B cell (primary cell): Measurements from ENCODE around the gene TECR. TPM values are rescaled to one million over a fixed set of nuclear protein-coding genes. Genes with fewer than 3 reads are reported as not detected.

Experiments
- ATAC-seq: fragments of 200-7000 bp; cut with Tn5 transposase; one replicate; pipeline ENCODE4 v1.10.0; 2021; ENCODE audit warnings: low read depth, mild to moderate bottlenecking, moderate number of reproducible peaks, moderate library complexity
- CTCF ChIA-PET: fragments of 350-600 bp; sonication (Branson Sonifier 250); formaldehyde crosslinking; loops from one replicate; lab custom pipeline; 2021; ENCODE audit warnings: antibody characterized with exemption, inconsistent platforms; lab: Charles Lee
- POLR2A ChIA-PET: fragments of 350-600 bp; sonication (Branson Sonifier 250); formaldehyde crosslinking; loops from one replicate; lab custom pipeline; 2021; ENCODE audit warnings: antibody characterized with exemption; lab: Charles Lee
- DNase-seq: peaks from one replicate; pipeline ENCODE4 v3.0.0; 2013
- H2AFZ ChIP-seq: 2 replicates; pipeline ENCODE4 v1.6.1; 2012; ENCODE audit warnings: mild to moderate bottlenecking, low read depth, low read length; ENCODE audit not compliant: insufficient read depth, poor library complexity, severe bottlenecking
- H3K27ac ChIP-seq, 2 donors: 1 replicate in 1 of 2; 2 replicates in 1 of 2; pipeline ENCODE4 v1.5.1; 2012 to 2013; ENCODE audit warnings: low read length in 2 of 2, mild to moderate bottlenecking in 2 of 2, moderate library complexity in 1 of 2
- H3K27me3 ChIP-seq, 4 experiments: fragments of 200-600 bp in 1 of 4; sonication (generic) in 1 of 4; replicated peaks in 1 of 4; 1 replicate in 2 of 4; 2 replicates in 2 of 4; pipeline versions ENCODE4 v1.6.1 to v1.7.0; 2013 to 2016; ENCODE audit warnings: low read length in 3 of 4, mild to moderate bottlenecking in 2 of 4, mixed read lengths in 1 of 4, moderate library complexity in 1 of 4; ENCODE audit not compliant: insufficient read depth in 4 of 4, control insufficient read depth in 3 of 4; ENCODE audit errors: control extremely low read depth in 1 of 4
- H3K36me3 ChIP-seq, 2 experiments: replicated peaks in 1 of 2; 1 replicate in 1 of 2; 2 replicates in 1 of 2; pipeline versions ENCODE4 v1.6.1 to v1.7.1; 2013; ENCODE audit warnings: low read length in 1 of 2; ENCODE audit not compliant: insufficient read depth in 2 of 2, control insufficient read depth in 1 of 2; ENCODE audit errors: control extremely low read depth in 1 of 2, extremely low read depth in 1 of 2
- H3K4me1 ChIP-seq, 2 donors: fragments of 200-600 bp in 1 of 2; sonication (generic) in 1 of 2; 1 replicate in 1 of 2; 2 replicates in 1 of 2; pipeline versions ENCODE4 v1.5.1 to v1.6.1; 2013 to 2017; ENCODE audit warnings: low read length in 2 of 2; ENCODE audit not compliant: control insufficient read depth in 2 of 2, insufficient read depth in 2 of 2
- H3K4me2 ChIP-seq: replicated peaks from 2 replicates; pipeline ENCODE3; 2012; ENCODE audit warnings: mild to moderate bottlenecking, low read depth, low read length; ENCODE audit not compliant: poor library complexity, severe bottlenecking
- H3K4me3 ChIP-seq, 5 experiments: fragments of 200-600 bp in 1 of 5; sonication (generic) in 1 of 5; 1 replicate in 3 of 5; 2 replicates in 2 of 5; pipeline versions ENCODE4 v1.5.1 to v1.7.0; 2011 to 2016; ENCODE audit warnings: low read length in 4 of 5, mild to moderate bottlenecking in 4 of 5, low read depth in 2 of 5, control low read depth in 1 of 5, moderate library complexity in 1 of 5; ENCODE audit not compliant: insufficient read depth in 1 of 5; ENCODE audit errors: control extremely low read depth in 1 of 5, extremely low read depth in 1 of 5
- H3K79me2 ChIP-seq: fragments of 200-600 bp; sonication (generic); one replicate; pipeline ENCODE4 v1.6.0; 2016; ENCODE audit warnings: low read length; ENCODE audit not compliant: control insufficient read depth, insufficient read depth
- H3K9ac ChIP-seq: fragments of 200-600 bp; sonication (generic); 2 replicates; pipeline ENCODE4 v1.6.1; 2017; ENCODE audit warnings: mild to moderate bottlenecking, low read length, moderate library complexity
- H3K9me3 ChIP-seq, 3 donors: one replicate each; pipeline versions ENCODE4 v1.6.1 to v1.7.1; 2013; ENCODE audit warnings: low read length in 2 of 3; ENCODE audit not compliant: control insufficient read depth in 2 of 3, insufficient read depth in 1 of 3; ENCODE audit errors: control extremely low read depth in 1 of 3
- H4K20me1 ChIP-seq: 2 replicates; pipeline ENCODE4 v1.6.0; 2012; ENCODE audit warnings: mild to moderate bottlenecking, low read length; ENCODE audit not compliant: insufficient read depth, control insufficient read depth, poor library complexity, severe bottlenecking
- H3K27ac Mint-ChIP-seq: one replicate; pipeline ENCODE4 v1.8.0; 2021; ENCODE audit warnings: mixed read lengths
- H3K27me3 Mint-ChIP-seq: one replicate; pipeline ENCODE4 v1.8.0; 2021; ENCODE audit warnings: mixed read lengths
- H3K4me1 Mint-ChIP-seq: one replicate; pipeline ENCODE4 v1.8.0; 2021; ENCODE audit warnings: mixed read lengths
- H3K4me3 Mint-ChIP-seq: one replicate; pipeline ENCODE4 v1.8.0; 2021; ENCODE audit warnings: mixed read lengths
- H3K9me3 Mint-ChIP-seq: one replicate; pipeline ENCODE4 v1.8.0; 2022; ENCODE audit warnings: mixed read lengths; ENCODE audit not compliant: insufficient read depth
- EZH2 ChIP-seq: IDR thresholded peaks from 2 replicates; pipeline ENCODE4 v1.6.1; 2012; ENCODE audit warnings: borderline replicate concordance, low read depth, mild to moderate bottlenecking, moderate library complexity, low read length; ENCODE audit not compliant: insufficient read depth, poor library complexity, severe bottlenecking
- WGBS: methylation state at CpG from one replicate; pipeline ENCODE4 v1.1.5; 2013; ENCODE audit warnings: missing lambda C conversion rate; ENCODE audit not compliant: insufficient coverage; 5-methylcytosine and 5-hydroxymethylcytosine counted together
- intact Hi-C: fragments of 100-400 bp; cut with micrococcal nuclease; formaldehyde crosslinking; loops from one replicate; pipeline ENCODE4 v1.10.0; 2022
- polyA plus RNA-seq: library from polyadenylated mRNA; depleted of rRNA; stranded (reverse); fragments of >200 nt; gene quantifications from 2 replicates; pipeline ENCODE4 v1.2.3, GENCODE V29; 2012
- total RNA-seq, 2 donors: library from RNA; stranded (reverse); fragments of 120-200 nt in 1 of 2; gene quantifications; 1 replicate in 1 of 2; 2 replicates in 1 of 2; pipeline versions ENCODE4 v1.2.3 to v1.2.4, GENCODE V29; 2013 to 2022
- TF ChIP-seq, protein P1 (sequence below): fragments of 200-600 bp; IDR thresholded peaks from one replicate; pipeline ENCODE4 v1.8.0; 2022; ENCODE audit warnings: antibody characterized with exemption, mild to moderate bottlenecking

Gene TECR
- total and polyA plus RNA-seq, 2 donors (not counting 1 experiment from before 2014, with no cell fraction given), result 68.9 to 129 TPM

DNA sequence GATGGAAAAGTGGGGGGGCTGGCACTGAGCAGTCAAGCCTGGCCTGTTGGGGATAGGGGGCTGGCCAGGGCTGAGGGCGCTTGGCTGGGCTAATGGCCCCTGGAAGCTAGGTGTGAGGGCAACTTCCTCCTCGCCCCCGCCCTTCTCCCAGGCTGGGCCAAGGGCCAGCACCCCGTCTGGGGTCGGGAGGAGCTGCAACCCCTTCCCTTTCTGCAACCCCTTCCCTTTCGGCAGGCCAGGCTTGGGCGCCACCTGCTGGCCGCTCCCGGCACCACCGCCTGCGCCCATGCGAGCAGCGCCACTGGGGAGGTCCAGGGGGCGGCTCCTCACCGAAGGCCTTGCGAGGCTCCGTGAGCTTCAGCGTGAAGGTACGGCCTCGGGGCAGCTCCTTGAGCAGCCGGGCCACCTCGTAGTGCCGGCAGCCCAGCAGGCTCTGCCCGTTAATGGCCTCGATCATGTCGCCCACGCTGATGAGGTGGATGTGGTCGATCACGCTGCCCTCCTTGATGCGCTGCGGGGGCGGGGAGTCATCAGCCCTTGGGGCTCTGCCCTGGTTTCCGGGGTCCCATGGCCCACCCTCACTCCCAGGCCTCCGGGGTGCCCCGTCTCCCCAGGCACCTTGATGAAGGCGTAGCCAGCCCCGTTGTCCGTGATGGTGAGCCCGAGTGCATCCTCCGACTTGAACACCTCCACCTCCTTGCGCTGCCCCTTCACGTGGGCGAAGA, 49.3 kb upstream of the TECR start:
- 51% methylated on average over 40 of the region's 43 CpGs for WGBS
- Mint-ChIP-seq H3K4me1 (peaks cover 8% of the 10 kb centered on the region), H3K4me3 (no peak overlapping the region), H3K27me3 (peaks cover 13% of the 10 kb centered on the region), H3K27ac (no peak overlapping the region), H3K9me3 (no peaks in the 10 kb centered on the region)
- H3K27ac ChIP-seq, result no peak overlapping the region
- peak overlapping the region; percentile 38 for H2AFZ ChIP-seq
- CTCF ChIA-PET, result interaction anchor here (0.6 to 3.0 kb wide), 20 partner anchors 14 to 406 kb away, joined by 3 to 15 read pairs (median 4); partner anchors contain the start of genes ASF1B and GIPC1
- TF ChIP-seq, protein P1, sequence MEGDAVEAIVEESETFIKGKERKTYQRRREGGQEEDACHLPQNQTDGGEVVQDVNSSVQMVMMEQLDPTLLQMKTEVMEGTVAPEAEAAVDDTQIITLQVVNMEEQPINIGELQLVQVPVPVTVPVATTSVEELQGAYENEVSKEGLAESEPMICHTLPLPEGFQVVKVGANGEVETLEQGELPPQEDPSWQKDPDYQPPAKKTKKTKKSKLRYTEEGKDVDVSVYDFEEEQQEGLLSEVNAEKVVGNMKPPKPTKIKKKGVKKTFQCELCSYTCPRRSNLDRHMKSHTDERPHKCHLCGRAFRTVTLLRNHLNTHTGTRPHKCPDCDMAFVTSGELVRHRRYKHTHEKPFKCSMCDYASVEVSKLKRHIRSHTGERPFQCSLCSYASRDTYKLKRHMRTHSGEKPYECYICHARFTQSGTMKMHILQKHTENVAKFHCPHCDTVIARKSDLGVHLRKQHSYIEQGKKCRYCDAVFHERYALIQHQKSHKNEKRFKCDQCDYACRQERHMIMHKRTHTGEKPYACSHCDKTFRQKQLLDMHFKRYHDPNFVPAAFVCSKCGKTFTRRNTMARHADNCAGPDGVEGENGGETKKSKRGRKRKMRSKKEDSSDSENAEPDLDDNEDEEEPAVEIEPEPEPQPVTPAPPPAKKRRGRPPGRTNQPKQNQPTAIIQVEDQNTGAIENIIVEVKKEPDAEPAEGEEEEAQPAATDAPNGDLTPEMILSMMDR, result peak; percentile 93
- no peak for TF ChIP-seq EZH2
- peak; percentile 74 for DNase-seq
- H4K20me1 ChIP-seq, result no peaks in the 10 kb centered on the region
- H3K4me1 ChIP-seq, result peaks cover 8 to 12% of the 10 kb centered on the region in 2 donors
- POLR2A ChIA-PET, result interaction anchor here (0.6 to 0.9 kb wide), 2 partner anchors 343 to 592 kb away, joined by 3 to 5 read pairs; partner anchors contain the start of gene ASF1B
- H3K4me2 ChIP-seq, result peak overlapping the region; percentile 42
- no peak overlapping the region for H3K4me3 ChIP-seq
- H3K79me2 ChIP-seq, result no peaks in the 10 kb centered on the region
- peak; percentile 76 for ATAC-seq
- peaks cover 0 to 10% (median 3%) of the 10 kb centered on the region in 4 experiments for H3K27me3 ChIP-seq
- H3K9ac ChIP-seq, result no peak overlapping the region
- no peaks in the 10 kb centered on the region for H3K9me3 ChIP-seq
- H3K36me3 ChIP-seq, result no peaks in the 10 kb centered on the region
- intact Hi-C loops, result no loop called here

DNA sequence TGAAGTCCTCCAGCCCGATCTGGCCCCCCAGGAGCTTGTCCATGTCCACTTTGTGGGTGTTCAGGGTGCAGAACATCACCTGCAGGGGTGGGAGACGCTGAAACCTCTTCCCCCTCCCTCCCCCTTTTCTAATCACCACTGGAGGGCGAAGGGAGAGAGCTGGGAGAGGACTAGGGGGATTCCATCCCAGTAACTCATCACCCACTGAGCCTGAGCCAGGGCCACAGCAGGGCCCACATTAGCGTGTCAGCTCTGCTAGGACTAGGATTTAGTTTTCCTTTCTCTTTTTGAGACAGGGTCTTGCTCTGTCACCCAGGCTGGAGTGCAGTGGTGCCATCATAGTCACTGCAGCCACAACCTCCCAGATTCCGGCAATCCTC, 48.7 kb upstream of the TECR start:
- CTCF ChIA-PET, result interaction anchor here (0.8 to 3.0 kb wide), 15 partner anchors 14 to 407 kb away, joined by 3 to 15 read pairs (median 4); partner anchors contain the start of gene ASF1B
- no peaks in the 10 kb centered on the region for H3K9me3 ChIP-seq
- POLR2A ChIA-PET, result interaction anchor here (0.9 kb wide), 1 partner anchor 344 kb away, joined by 3 read pairs; the partner anchor contains the start of gene ASF1B
- peaks cover 6 to 9% of the 10 kb centered on the region in 2 donors for H3K4me1 ChIP-seq
- H3K4me3 ChIP-seq, result no peak overlapping the region
- DNase-seq (no peak), ATAC-seq (no peak)
- no peaks in the 10 kb centered on the region for H3K36me3 ChIP-seq
- no peak overlapping the region for H3K4me2 ChIP-seq
- Mint-ChIP-seq H3K4me3 (no peak overlapping the region), H3K27ac (no peak overlapping the region), H3K9me3 (no peaks in the 10 kb centered on the region), H3K27me3 (peaks cover 9% of the 10 kb centered on the region), H3K4me1 (peaks cover 5% of the 10 kb centered on the region)
- intact Hi-C loops, result no loop called here
- 90% methylated on average over 1 of the region's 5 CpGs for WGBS
- TF ChIP-seq, protein P1, result no peak
- TF ChIP-seq EZH2, result no peak
- H2AFZ ChIP-seq, result no peak overlapping the region
- no peaks in the 10 kb centered on the region for H3K79me2 ChIP-seq
- H3K27me3 ChIP-seq, result peaks cover 0 to 5% (median 0%) of the 10 kb centered on the region in 4 experiments
- H3K9ac ChIP-seq, result no peak overlapping the region
- H4K20me1 ChIP-seq, result no peaks in the 10 kb centered on the region
- no peak overlapping the region for H3K27ac ChIP-seq
